Measurements from ENCODE around the gene USP34. TPM values are rescaled to one million over a fixed set of nuclear protein-coding genes. Genes with fewer than 3 reads are reported as not detected.

Gene USP34
- total RNA-seq, 1 experiment from 2014 or later: 76.3 TPM

- intact Hi-C loops (cut with micrococcal nuclease): no loop called here
- no peak for DNase-seq (ENCODE audit: low read depth, low spot score)
- POLR2A ChIA-PET: no interaction called here
- Histone ChIP-seq H3K9ac (ENCODE audit: low read length) (no peak overlapping the region), H4K20me1 (ENCODE audit: insufficient read depth) (no peaks in the 10 kb centered on the region), H3K79me2 (ENCODE audit: insufficient read depth, low read length) (no peaks in the 10 kb centered on the region), H3K4me1 (ENCODE audit: control insufficient read depth in 1 of 2, insufficient read depth in 2 of 2, low read length in 2 of 2) (no peaks in the 10 kb centered on the region), H2AFZ (ENCODE audit: low read depth, low read length, poor library complexity, severe bottlenecking) (no peak overlapping the region), H3K36me3 (ENCODE audit: control insufficient read depth in 1 of 2, insufficient read depth in 2 of 2, low read length in 2 of 2) (no peaks in the 10 kb centered on the region), H3K27ac (ENCODE audit: low read depth, low read length) (no peak overlapping the region), H3K9me3 (ENCODE audit: control insufficient read depth in 1 of 2, insufficient read depth in 1 of 2, low read depth in 1 of 2, low read length in 2 of 2) (no peaks in the 10 kb centered on the region), H3K4me3 (replicated peaks in 1 of 2; ENCODE audit: low read depth in 1 of 2, low read length in 2 of 2) (no peak overlapping the region), H3K4me2 (ENCODE audit: low read length) (no peak overlapping the region), H3K27me3 (ENCODE audit: insufficient read depth, low read length) (no peaks in the 10 kb centered on the region), H3K9me2 (ENCODE audit: insufficient read depth) (no peaks in the 10 kb centered on the region)
- RAD21 ChIA-PET (ENCODE audit: low non-redundant PET in 1 of 2, low total read pairs in 2 of 2, uncharacterized antibody in 2 of 2, unreplicated experiment in 2 of 2): no interaction called here
- TF ChIP-seq, protein P1, sequence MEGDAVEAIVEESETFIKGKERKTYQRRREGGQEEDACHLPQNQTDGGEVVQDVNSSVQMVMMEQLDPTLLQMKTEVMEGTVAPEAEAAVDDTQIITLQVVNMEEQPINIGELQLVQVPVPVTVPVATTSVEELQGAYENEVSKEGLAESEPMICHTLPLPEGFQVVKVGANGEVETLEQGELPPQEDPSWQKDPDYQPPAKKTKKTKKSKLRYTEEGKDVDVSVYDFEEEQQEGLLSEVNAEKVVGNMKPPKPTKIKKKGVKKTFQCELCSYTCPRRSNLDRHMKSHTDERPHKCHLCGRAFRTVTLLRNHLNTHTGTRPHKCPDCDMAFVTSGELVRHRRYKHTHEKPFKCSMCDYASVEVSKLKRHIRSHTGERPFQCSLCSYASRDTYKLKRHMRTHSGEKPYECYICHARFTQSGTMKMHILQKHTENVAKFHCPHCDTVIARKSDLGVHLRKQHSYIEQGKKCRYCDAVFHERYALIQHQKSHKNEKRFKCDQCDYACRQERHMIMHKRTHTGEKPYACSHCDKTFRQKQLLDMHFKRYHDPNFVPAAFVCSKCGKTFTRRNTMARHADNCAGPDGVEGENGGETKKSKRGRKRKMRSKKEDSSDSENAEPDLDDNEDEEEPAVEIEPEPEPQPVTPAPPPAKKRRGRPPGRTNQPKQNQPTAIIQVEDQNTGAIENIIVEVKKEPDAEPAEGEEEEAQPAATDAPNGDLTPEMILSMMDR (IDR thresholded peaks at IDR 0.05 in 2 of 3, conservative IDR thresholded peaks at IDR 0.05 in 1 of 3; ENCODE audit: borderline replicate concordance in 1 of 3, insufficient read depth in 1 of 3, low read depth in 2 of 3, low read length in 2 of 3): no peak
- TF ChIP-seq EGR1 (IDR thresholded peaks at IDR 0.05; ENCODE audit: low read depth) (no peak), CBX3 (IDR thresholded peaks at IDR 0.05; ENCODE audit: low read depth) (no peak), RAD21 (IDR thresholded peaks at IDR 0.05; ENCODE audit: low read depth) (no peak), JUND (IDR thresholded peaks at IDR 0.05) (no peak), POLR2AphosphoS5 (IDR thresholded peaks at IDR 0.05; ENCODE audit: low read depth, low read length) (no peak), SP1 (IDR thresholded peaks at IDR 0.05; ENCODE audit: low read depth) (no peak), CEBPB (IDR thresholded peaks at IDR 0.05; ENCODE audit: low read depth) (no peak)
- CTCF ChIA-PET: interaction anchor here (1.1 kb wide), 1 partner anchor 9 kb away, joined by 3 read pairs; no protein-coding TSS in a partner anchor
- no TSS peak for BruUV-seq (replicated peaks)
- ATAC-seq: no peak
These were observed 326.1 kb downstream of the USP34 start for GRCh38 chr2:61144697-61145268.

GRCh38 chr2:61141151-61141550 is 329.7 kb downstream of the USP34 start:
- no peaks in the 10 kb centered on the region for H3K4me1 ChIP-seq (ENCODE audit: control insufficient read depth in 1 of 2, insufficient read depth in 2 of 2, low read length in 2 of 2)
- DNase-seq (ENCODE audit: low read depth, low spot score) (no peak), ATAC-seq (no peak)
- intact Hi-C loops (cut with micrococcal nuclease): no loop called here
- no peak overlapping the region for H2AFZ ChIP-seq (ENCODE audit: low read depth, low read length, poor library complexity, severe bottlenecking)
- ChIA-PET RAD21 (ENCODE audit: low non-redundant PET in 1 of 2, low total read pairs in 2 of 2, uncharacterized antibody in 2 of 2, unreplicated experiment in 2 of 2) (no interaction called here), POLR2A (no interaction called here), CTCF (no interaction called here)
- no peaks in the 10 kb centered on the region for H3K27me3 ChIP-seq (ENCODE audit: insufficient read depth, low read length)
- no peaks in the 10 kb centered on the region for H3K9me2 ChIP-seq (ENCODE audit: insufficient read depth)
- no peak overlapping the region for H3K4me2 ChIP-seq (ENCODE audit: low read length)
- no peak overlapping the region for H3K4me3 ChIP-seq (replicated peaks in 1 of 2; ENCODE audit: low read depth in 1 of 2, low read length in 2 of 2)
- no peak overlapping the region for H3K27ac ChIP-seq (ENCODE audit: low read depth, low read length)
- H3K9ac ChIP-seq (ENCODE audit: low read length): no peak overlapping the region
- H4K20me1 ChIP-seq (ENCODE audit: insufficient read depth): no peaks in the 10 kb centered on the region
- no peaks in the 10 kb centered on the region for H3K79me2 ChIP-seq (ENCODE audit: insufficient read depth, low read length)
- BruUV-seq (replicated peaks): no TSS peak
- H3K9me3 ChIP-seq (ENCODE audit: control insufficient read depth in 1 of 2, insufficient read depth in 1 of 2, low read depth in 1 of 2, low read length in 2 of 2): no peaks in the 10 kb centered on the region
- no peak for TF ChIP-seq RAD21 (IDR thresholded peaks at IDR 0.05; ENCODE audit: low read depth)
- TF ChIP-seq POLR2AphosphoS5 (IDR thresholded peaks at IDR 0.05; ENCODE audit: low read depth, low read length): no peak
- no peak for TF ChIP-seq SRF (IDR thresholded peaks at IDR 0.05; ENCODE audit: low read depth)
- TF ChIP-seq ATF3 (IDR thresholded peaks at IDR 0.05): no peak
- TF ChIP-seq SIN3A (IDR thresholded peaks at IDR 0.05; ENCODE audit: low read depth): no peak
- no peaks in the 10 kb centered on the region for H3K36me3 ChIP-seq (ENCODE audit: control insufficient read depth in 1 of 2, insufficient read depth in 2 of 2, low read length in 2 of 2)

Data from HCT116 (cell line).